Renal cortical epithelial cell (primary cell): ENCODE data around the gene VDR. TPM values are rescaled to one million over a fixed set of nuclear protein-coding genes. Genes with fewer than 3 reads are reported as not detected.

Experiments used
- DNase-seq: peaks from one replicate; pipeline ENCODE4 v3.0.0-alpha.2; 2011; ENCODE audit warnings: low read depth
- total RNA-seq: library from RNA; depleted of rRNA; stranded (reverse); fragments of >200 nt; gene quantifications from 2 replicates; pipeline ENCODE4 v1.2.3, GENCODE V29; 2014

VDR gene
- total RNA-seq, 1 donor from 2014 or later: 2.9 TPM

DNA sequence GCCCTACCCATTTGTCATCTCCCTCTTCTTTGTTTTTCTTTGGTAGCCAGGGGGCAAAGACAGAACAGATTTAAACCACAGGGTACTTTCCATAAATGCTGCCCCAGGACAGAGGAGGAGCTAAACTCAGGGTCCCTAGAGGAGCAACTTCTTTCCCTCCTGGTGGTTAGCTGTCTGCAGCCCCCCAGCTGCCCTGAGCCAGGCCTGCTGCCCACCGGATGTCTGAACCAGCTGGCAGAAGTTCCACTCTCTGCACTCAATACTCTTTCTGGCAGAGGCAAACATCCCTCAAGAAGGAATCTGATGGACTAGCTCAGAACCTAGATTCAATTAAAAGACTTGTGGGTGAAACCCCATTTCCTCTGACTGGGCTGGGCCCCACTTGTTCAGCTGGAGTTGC, 10.7 kb downstream of the VDR start:
- no peak for DNase-seq

DNA sequence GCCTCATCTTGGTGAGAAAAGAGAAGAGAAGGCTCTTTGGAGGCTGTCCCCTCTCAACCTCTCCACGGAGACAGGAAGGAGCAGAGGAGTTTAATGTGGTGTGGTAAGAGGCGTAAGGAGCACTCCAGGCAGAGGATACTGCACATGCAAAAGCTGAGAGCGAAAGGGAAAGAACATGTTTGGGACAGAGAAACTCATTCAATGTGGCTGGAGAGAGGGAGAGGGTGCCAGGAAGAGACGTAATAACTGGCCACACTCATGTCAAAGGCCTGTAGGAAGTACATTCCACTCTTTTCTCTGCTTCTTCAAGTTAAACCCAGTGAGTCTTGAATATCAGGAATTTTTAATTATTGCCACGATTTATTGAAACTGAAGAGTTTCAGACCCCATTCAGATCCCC, 12.0 kb downstream of the VDR start:
- no peak for DNase-seq

DNA sequence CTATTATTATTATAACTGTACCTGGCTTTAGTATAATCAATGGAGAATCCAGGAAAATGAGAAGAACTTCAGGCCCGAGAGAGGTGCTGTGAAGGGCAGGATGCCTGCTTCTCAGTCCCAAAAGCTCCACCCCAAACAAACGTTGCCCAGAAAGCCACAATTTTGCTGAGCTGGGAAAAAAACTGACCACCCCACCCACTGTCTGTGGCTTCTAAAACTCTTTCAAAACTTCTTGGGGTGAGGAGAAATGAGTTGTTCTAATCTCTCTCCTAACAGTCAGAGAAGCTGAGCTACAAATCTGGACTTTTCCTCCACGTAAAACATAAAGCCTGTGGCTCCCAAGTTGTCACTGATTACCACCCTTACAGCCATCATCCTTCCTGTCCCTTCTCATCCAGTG, 13.4 kb downstream of the VDR start:
- no peak for DNase-seq

GRCh38 chr12:47889040-47889439, 15.8 kb downstream of the VDR start:
- no peak for DNase-seq

GRCh38 chr12:47888153-47888819, 16.5 kb downstream of the VDR start:
- no peak for DNase-seq

GRCh38 chr12:47887529-47887928, 17.3 kb downstream of the VDR start:
- DNase-seq: no peak

- DNase-seq: no peak
Observed at GRCh38 chr12:47886510-47887240, 18.1 kb downstream of the VDR start.

DNA sequence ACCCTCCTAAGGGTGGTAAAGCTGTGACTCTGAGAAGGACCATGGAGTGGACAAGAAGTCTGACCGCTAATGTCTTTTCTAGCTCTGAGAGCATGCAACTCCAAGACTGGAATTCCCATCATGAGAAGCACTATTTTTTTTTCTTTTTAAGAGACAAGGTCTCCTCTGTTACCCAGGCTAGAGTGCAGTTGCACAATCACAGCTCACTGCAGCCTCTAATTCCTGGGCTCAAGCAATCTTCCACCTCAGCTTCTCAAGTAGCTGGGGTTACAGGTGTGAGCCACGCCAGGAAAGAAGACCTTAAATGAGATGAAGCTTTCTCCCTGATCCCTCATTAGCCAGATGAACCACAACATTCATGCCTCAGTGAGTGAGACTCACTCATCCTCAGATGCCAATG, 19.2 kb downstream of the VDR start:
- DNase-seq: no peak

DNA sequence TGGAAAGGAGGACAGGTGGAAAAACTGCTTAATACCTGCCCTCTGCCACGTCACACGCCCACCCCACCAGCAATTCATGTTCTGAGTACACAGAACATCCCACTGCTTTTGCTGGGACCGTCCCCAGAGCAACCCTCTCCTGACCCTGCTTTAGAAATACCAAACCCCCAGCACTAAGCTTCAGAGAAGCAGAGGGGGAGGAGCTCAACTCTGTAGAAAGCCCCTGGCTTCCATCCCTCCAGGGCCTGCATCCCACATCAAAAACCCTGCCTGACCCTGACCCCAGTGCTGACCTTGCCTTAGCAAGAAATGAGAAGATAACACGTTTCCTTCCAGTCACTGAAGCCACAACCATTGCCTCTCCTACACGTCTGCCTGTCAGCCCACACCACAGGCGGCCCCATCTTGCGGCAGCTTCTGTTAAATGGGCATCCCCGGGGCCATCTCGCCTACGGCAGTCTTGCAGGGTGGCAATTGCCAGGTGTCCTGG, 19.7 kb downstream of the VDR start:
- no peak for DNase-seq

DNA sequence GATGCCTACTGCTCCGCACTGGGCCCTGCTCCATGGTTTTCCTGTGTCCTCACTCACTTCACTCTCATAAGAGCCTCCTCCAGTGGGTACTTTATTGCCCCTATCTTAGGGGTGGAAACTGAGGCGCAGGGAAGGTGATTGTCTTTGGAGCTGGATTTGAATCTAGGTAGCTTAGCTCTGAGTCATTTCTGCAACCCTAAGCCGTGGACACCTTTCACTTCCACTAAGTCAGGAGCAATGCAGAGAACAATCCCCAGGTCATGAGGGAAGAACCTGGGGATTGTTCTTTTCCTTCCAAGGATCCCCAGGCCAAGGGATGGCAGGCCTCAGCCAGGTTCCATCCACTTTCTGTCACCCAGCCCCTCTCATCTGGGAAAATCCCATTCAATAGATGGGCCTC, 20.3 kb downstream of the VDR start:
- no peak for DNase-seq

GRCh38 chr12:47883663-47884195, 21.1 kb downstream of the VDR start:
- no peak for DNase-seq

DNA sequence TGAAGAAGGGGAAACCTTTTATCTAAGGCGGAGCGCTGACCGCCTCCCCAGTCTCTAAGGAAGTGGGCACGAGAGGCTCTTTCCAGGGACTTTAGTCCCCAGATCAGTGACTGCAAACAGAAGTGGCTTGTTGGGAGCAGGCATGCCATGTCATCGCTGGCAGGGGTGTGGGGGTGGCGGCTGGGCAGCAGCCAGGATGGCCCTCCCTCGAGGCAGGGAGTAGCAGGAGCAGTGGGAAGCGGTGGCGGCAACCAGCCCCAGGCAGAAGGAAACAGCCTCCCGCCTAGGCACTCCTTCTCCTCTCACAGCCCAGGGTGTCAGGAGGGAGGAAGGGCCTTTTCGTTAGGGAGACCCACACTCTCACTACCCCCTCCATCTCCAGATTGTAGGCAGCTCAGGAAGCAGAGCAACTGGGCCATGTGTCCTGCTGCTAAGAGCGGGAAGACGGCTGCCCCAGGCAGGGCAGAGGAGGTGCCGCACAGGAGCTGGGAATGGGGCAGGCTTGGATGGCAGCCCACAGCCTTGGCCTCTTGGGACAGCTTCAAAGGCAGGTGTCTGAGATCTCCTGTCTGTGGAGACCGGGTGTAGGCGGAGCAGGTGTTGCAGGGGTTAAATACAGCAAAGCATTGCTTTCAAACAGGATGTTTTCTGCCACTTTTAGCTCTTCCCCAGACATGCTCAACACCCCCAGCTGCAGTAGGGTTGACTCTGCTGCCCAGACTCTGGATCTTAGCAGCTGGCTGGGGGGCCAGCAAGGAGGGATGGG, 21.8 kb downstream of the VDR start:
- no peak for DNase-seq

GRCh38 chr12:47881826-47882427, 22.9 kb downstream of the VDR start:
- DNase-seq: peak; percentile 95

DNA sequence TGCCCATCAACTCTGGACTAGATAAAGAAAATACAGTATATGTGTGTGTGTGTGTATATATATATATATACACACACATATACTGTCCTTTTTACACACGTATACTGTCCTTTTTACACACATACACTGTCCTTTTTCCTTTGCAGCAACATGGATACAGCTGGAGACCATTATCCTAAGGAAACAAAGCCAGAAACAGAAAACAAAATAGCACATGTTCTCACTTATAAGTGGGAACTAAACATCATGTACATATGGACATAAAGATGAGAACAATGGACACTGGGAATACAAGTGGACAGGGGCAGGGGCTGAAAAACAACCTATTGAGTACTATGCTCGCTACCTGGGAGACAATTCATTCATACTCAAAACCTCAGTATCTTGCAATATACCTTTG, 23.7 kb downstream of the VDR start:
- DNase-seq: no peak

- no peak for DNase-seq
Observed at GRCh38 chr12:47878918-47879481, 25.8 kb downstream of the VDR start.

DNA sequence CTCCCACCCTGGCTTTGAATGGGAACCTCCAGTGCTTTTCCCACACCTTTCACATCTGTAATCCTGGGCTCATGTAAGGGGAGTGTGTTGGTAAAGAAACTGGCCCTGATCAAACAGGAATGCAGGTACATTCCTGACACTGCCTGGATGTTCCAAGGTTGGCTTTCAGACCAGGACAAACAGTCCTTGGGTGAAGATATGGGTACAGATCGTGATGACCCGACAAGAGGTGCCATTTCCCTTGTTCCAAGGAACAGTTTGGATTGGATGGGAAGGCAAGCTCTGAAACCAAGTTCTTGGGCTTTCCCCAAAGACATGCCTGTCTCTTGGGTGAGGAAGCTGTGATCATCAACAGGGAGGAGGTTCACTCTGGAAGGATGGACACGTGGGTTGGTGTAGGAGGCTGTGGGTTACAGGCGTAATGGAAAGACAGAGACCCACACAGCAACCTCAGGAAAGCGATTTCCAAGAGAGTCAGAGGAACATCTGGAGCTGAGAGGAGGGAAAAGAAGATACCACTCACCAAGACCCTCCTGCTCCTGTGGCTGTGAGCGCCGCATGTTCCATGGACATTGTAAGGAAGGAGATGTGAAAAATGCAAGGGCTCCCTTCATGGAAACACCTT, 26.4 kb downstream of the VDR start:
- DNase-seq: no peak

GRCh38 chr12:47877081-47877480, 27.7 kb downstream of the VDR start:
- DNase-seq: no peak

DNA sequence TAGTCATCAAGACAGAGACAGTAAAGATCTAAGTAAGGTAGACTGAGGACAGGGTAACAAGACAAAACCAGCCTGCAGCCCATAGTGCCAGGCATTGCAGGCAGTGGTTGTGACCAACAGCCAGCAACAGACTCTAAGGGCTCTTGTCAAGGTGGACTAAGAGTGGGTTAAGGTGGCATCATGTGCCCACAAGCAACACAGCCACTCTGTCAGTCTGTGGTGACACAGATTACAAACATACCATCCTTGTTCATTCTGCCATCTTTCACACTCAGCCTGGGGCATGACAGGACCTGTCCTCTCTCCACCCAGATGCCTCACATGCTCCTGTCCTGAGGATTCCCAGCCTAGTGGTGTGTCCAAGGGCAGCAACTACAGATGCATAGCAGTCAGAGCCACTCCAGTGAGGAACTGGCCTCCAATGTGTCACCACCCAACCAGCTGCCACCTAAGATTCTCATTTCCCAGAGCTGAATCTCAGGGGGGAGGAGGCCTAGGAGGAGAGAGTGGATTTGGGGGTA, 28.3 kb downstream of the VDR start:
- no peak for DNase-seq

DNA sequence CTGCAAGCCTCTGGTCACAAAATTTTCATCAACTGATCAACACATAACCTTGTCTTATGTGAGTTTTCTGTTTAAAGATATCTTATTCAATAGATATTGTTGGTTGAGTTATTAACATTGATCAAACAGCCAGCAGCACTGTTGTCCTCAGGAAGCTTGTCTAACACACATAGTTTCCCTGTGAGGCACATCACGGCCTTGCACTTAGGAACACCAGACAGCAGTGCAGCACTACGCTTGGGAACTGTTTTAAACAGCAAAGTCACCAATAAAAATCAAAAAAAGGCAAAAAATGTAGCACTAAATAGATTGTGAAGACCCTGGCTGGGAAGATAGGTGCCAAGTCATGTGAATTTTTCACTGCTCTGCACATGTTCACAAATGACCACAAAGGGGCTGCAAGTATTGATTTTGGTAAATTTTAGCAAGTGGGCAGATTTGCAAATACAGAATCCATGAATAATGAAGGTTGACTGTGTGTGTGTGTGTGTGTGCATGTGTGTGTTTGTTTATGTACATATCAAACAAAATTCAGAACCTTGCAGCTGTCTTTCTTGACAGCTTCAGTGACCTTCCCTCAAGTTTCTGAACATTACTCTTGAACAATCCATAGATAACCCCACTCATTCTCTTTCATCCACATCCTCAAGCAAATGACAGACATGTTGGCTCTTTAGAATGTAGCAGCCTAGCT, 28.9 kb downstream of the VDR start:
- no peak for DNase-seq

DNA sequence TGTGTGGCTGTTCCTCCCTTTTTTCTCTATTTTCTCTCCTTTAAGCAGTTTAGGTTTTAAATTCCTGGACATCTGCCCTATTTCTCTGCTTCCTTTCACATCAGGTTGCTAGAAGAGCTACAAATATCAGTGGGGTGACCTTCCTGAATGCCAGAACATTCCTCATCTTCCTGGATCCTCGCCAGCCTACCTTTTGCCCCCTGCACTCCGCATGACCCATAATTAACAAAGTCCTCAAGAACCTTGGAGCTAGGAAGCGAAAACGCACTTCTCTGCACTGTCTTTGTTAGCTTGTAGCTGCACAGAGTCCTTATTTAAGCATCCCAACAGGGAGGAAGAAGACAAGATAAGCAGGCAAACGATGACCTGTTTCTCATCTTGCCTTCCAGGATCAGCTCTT, 30.5 kb downstream of the VDR start:
- no peak for DNase-seq
